IMR-90 (cell line): ENCODE results near the gene NNMT.

Experiments used
- CEBPB ChIP-seq: IDR thresholded peaks from 2 replicates; pipeline ENCODE4 v1.6.1; 2012; ENCODE audit warnings: low read depth, low read length, improper control_type of control experiment
- CHD1 ChIP-seq: IDR thresholded peaks from 2 replicates; pipeline ENCODE4 v1.6.1; 2012; ENCODE audit warnings: low read depth, low read length, improper control_type of control experiment
- CTCF ChIP-seq: conservative IDR thresholded peaks from 2 replicates; pipeline ENCODE4 v1.5.1; 2012; ENCODE audit warnings: mild to moderate bottlenecking, low read depth, low read length, improper control_type of control experiment
- FOS ChIP-seq: fragments of 150-350 bp; IDR thresholded peaks from 2 replicates; pipeline ENCODE4 v1.6.1; 2016; ENCODE audit warnings: low read depth, low read length
- MAZ ChIP-seq: IDR thresholded peaks from 2 replicates; pipeline ENCODE4 v1.6.1; 2012; ENCODE audit warnings: low read depth, mild to moderate bottlenecking, low read length, improper control_type of control experiment, moderate library complexity, borderline replicate concordance
- NFE2L2 ChIP-seq: fragments of 150-350 bp; IDR thresholded peaks from 2 replicates; pipeline ENCODE4 v1.6.1; 2016; ENCODE audit warnings: low read depth, mild to moderate bottlenecking, low read length
- POLR2A ChIP-seq: IDR thresholded peaks from 2 replicates; pipeline ENCODE4 v1.6.1; 2012; ENCODE audit warnings: mild to moderate bottlenecking, low read depth, low read length
- RAD21 ChIP-seq: IDR thresholded peaks from 2 replicates; pipeline ENCODE4 v1.6.1; 2012; ENCODE audit warnings: low read length, improper control_type of control experiment
- RCOR1 ChIP-seq: IDR thresholded peaks from 2 replicates; pipeline ENCODE4 v1.6.1; 2012; ENCODE audit warnings: mild to moderate bottlenecking, low read length, improper control_type of control experiment; ENCODE audit not compliant: insufficient replicate concordance
- RFX5 ChIP-seq: IDR thresholded peaks from 2 replicates; pipeline ENCODE4 v1.8.0; 2012; ENCODE audit warnings: low read depth, mild to moderate bottlenecking, low read length, moderate library complexity

DNA sequence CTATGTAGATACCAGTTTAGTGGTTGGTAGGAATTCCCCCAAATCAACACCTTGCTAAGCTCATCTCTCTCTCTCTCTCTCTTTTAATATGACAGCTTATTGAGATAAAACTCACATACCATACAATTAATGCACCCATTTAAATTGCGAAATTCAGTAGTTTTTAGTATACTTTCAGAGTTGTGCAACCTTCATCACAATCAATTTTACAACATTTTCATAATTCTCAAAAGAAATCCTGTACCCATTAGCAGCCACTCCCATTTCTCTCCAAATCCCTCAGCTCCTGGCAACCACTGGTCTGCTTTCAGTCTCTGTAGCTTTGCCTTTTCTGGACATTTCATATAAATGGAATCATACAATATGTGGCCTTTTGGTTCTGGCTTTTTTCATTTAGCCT, 13.3 kb downstream of the NNMT start:
- TF ChIP-seq CTCF (no peak), RFX5 (no peak), POLR2A (no peak), RAD21 (no peak), FOS (no peak), RCOR1 (no peak), CEBPB (peak; percentile 63), CHD1 (no peak), MAZ (no peak), NFE2L2 (no peak)
